K562 (cell line): ENCODE measurements around the gene CD93. TPM values are rescaled to one million over a fixed set of nuclear protein-coding genes. Genes with fewer than 3 reads are reported as not detected.

Experiments used
- CBFA2T3 ChIP-seq: fragments of 450-650 bp; IDR thresholded peaks from 2 replicates; pipeline ENCODE4 v1.6.1; 2017
- FOS ChIP-seq: IDR thresholded peaks from 3 replicates; pipeline ENCODE4 v1.6.1; 2011; ENCODE audit not compliant: insufficient read length; ENCODE audit errors: extremely low read depth
- GABPB1 ChIP-seq: sonication (generic); formaldehyde crosslinking; IDR thresholded peaks from 2 replicates; pipeline ENCODE4 v1.8.0; 2022; ENCODE audit warnings: mild to moderate bottlenecking, missing genetic modification reagents
- GTF2E2 ChIP-seq: fragments of 200-800 bp; sonication (Bioruptor generic); IDR thresholded peaks from 2 replicates; pipeline ENCODE4 v1.6.1; 2016; ENCODE audit warnings: missing genetic modification characterization, missing compliant biosample characterization
- HDAC1 ChIP-seq, 2 experiments: fragments of 450-650 bp; IDR thresholded peaks; 2 replicates each; pipeline ENCODE4 v1.6.1; 2016 to 2017; ENCODE audit warnings: inconsistent platforms in 1 of 2, mild to moderate bottlenecking in 1 of 2, moderate library complexity in 1 of 2
- JUNB ChIP-seq: fragments of 450-650 bp; formaldehyde crosslinking; conservative IDR thresholded peaks from 2 replicates; pipeline ENCODE4 v1.4.0; 2020; ENCODE audit warnings: mild to moderate bottlenecking
- NCOR1 ChIP-seq: fragments of 450-650 bp; IDR thresholded peaks from 2 replicates; pipeline ENCODE4 v1.6.1; 2016; ENCODE audit warnings: mild to moderate bottlenecking, moderate library complexity
- PHB ChIP-seq: fragments of 250-450 bp; sonication (Bioruptor Pico); IDR thresholded peaks from 2 replicates; pipeline ENCODE4 v1.5.0; 2021
- RAD21 ChIP-seq, 2 experiments: fragments of 250-450 bp in 1 of 2; fragments of 450-650 bp in 1 of 2; sonication (Bioruptor Pico) in 1 of 2; formaldehyde crosslinking in 1 of 2; IDR thresholded peaks in 1 of 2; conservative IDR thresholded peaks in 1 of 2; 2 replicates each; pipeline versions ENCODE4 v1.4.0 to v1.8.0; 2020 to 2022; ENCODE audit warnings: mild to moderate bottlenecking in 2 of 2, moderate library complexity in 1 of 2
- RUNX1 ChIP-seq: sonication (generic); IDR thresholded peaks from 2 replicates; pipeline ENCODE4 v1.6.1; 2016; ENCODE audit warnings: antibody characterized with exemption, low read depth
- SNIP1 ChIP-seq: fragments of 450-650 bp; IDR thresholded peaks from 2 replicates; pipeline ENCODE4 v1.7.1; 2017; ENCODE audit warnings: low read depth, mild to moderate bottlenecking
- THRAP3 ChIP-seq: fragments of 450-650 bp; IDR thresholded peaks from 2 replicates; pipeline ENCODE4 v1.6.1; 2016; ENCODE audit warnings: mild to moderate bottlenecking, inconsistent platforms, borderline replicate concordance
- ZNF121 ChIP-seq: sonication (generic); formaldehyde crosslinking; conservative IDR thresholded peaks from 2 replicates; pipeline ENCODE4 v1.8.0; 2022; ENCODE audit warnings: missing genetic modification reagents
- ZNF134 ChIP-seq: fragments of 250-450 bp; sonication (Bioruptor Pico); conservative IDR thresholded peaks from 2 replicates; pipeline ENCODE4 v1.4.0; 2020
- ZNF146 ChIP-seq: IDR thresholded peaks from one replicate; pipeline ENCODE4 v1.6.1; 2018; ENCODE audit warnings: missing compliant biosample characterization; ENCODE audit not compliant: unreplicated experiment
- ZNF695 ChIP-seq: fragments of 450-650 bp; formaldehyde crosslinking; IDR thresholded peaks from 2 replicates; pipeline ENCODE4 v1.4.0; 2020; ENCODE audit warnings: mild to moderate bottlenecking, moderate library complexity
- ZNF780A ChIP-seq: fragments of 250-450 bp; sonication (Bioruptor Pico); IDR thresholded peaks from 2 replicates; pipeline ENCODE4 v1.5.0; 2021; ENCODE audit warnings: mild to moderate bottlenecking
- ZNF830 ChIP-seq: fragments of 250-450 bp; sonication (Bioruptor Pico); IDR thresholded peaks from 2 replicates; pipeline ENCODE4 v1.5.0; 2021; ENCODE audit warnings: mild to moderate bottlenecking
- polyA plus RNA-seq, 8 experiments: library from polyadenylated mRNA; depleted of rRNA in 4 of 8; stranded (reverse) in 5 of 8; unstranded in 3 of 8; fragments of >200 nt; fragmentation: Nextera tagmentation in 2 of 8; fragmentation: Illumina TruSeq in 1 of 8; extraction: Ambion mirVana in 2 of 8; extraction: Trizol in 1 of 8; gene quantifications; 2 replicates each; pipeline versions ENCODE4 v1.2.1 to v1.2.3, GENCODE V29; 2011 to 2014; ENCODE audit warnings: inconsistent platforms in 1 of 8, missing spikeins in 1 of 8
- total RNA-seq, 7 experiments: library from RNA; depleted of rRNA in 6 of 7; stranded (reverse); fragments of >200 nt in 6 of 7; fragmentation: Illumina TruSeq in 2 of 7; extraction: Trizol in 2 of 7; gene quantifications; 2 replicates each; pipeline versions ENCODE4 v1.2.1 to v1.2.3, GENCODE V29; 2011 to 2021; ENCODE audit warnings: low replicate concordance in 1 of 7
- TF ChIP-seq, protein P1 (sequence below): fragments of 250-450 bp; sonication (Bioruptor Pico); IDR thresholded peaks from 2 replicates; pipeline ENCODE4 v1.4.0; 2020; ENCODE audit warnings: mild to moderate bottlenecking, moderate library complexity, borderline replicate concordance
- TF ChIP-seq, protein P2 (sequence below): IDR thresholded peaks from 3 replicates; pipeline ENCODE4 v1.6.1; 2011; ENCODE audit warnings: borderline replicate concordance, mild to moderate bottlenecking, moderate library complexity; ENCODE audit not compliant: insufficient read length; ENCODE audit errors: extremely low read depth
- TF ChIP-seq, protein P3 (sequence below): fragments of 450-650 bp; formaldehyde crosslinking; IDR thresholded peaks from 2 replicates; pipeline ENCODE4 v1.4.0; 2020; ENCODE audit warnings: mild to moderate bottlenecking, moderate library complexity
- TF ChIP-seq, protein P4 (sequence below): fragments of 450-650 bp; formaldehyde crosslinking; IDR thresholded peaks from 2 replicates; pipeline ENCODE4 v1.4.0; 2022; ENCODE audit warnings: mild to moderate bottlenecking, moderate library complexity

CD93 gene
- total and polyA plus RNA-seq, 9 of the 15 experiments (the other 6 are each of a cell fraction or from before 2014, with no cell fraction given) = 0.03 to 0.20 (median 0.05) TPM

DNA sequence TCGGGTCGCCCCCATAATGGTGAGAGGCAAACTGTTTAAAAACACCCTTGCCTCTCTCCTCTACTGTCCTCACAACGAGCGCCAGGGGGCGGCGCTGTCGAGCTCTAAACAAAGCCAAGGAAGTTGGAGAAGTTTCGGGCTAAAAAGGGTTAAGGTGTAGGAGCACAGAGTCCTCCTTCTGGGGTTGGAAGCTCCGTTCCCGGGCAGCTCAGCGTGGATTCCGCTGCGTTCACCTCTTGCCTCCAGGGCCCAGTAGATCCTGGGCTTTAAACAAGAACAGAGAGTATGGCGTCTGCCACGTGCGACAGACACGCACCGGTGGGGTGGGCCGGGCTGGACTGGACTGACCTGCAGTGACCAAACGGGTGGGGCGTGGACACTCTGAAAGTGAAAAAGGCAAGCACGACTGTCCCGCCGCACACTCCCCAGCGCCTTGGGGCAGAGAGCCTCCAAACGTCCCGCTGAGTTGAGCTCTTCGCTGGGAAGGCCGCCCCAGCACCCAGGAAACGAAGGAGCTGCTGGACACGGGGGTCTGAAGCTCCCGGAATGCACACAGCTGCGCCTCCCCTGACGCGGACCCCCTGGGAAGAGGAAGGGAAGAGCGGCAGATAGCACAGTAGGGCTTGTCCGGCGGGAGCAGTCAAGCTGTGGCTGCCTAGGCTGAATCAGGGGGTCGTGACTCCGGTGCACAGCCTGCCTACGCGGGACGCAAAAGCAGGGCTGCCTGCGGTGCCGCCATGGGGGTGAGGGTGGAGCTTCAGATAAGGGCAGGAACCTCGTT is 35.1 kb downstream of the CD93 start (continued):
- TF ChIP-seq RUNX1 (no peak), ZNF695 (no peak), HDAC1 (IDR thresholded peaks at IDR 0.05) (peak in 1 of 2 experiments; percentile 45; a peak in 1 of 4 replicates), GABPB1 (CRISPR knock-in tag) (peak; percentile 53; the same call in 1 of the 2 replicates), GTF2E2 (no peak), PHB (CRISPR knock-in tag) (no peak), THRAP3 (no peak), SNIP1 (no peak), ZNF830 (CRISPR knock-in tag) (no peak), ZNF780A (CRISPR knock-in tag) (no peak), JUNB (CRISPR knock-in tag) (no peak), ZNF146 (CRISPR knock-in tag) (no peak), CBFA2T3 (no peak), NCOR1 (no peak), ZNF134 (CRISPR knock-in tag) (no peak), ZNF121 (CRISPR knock-in tag) (no peak), RAD21 (CRISPR knock-in tag; conservative IDR thresholded peaks at IDR 0.05 in 1 of 2, IDR thresholded peaks at IDR 0.05 in 1 of 2) (peak; percentile 72 to 89), FOS (no peak)
- TF ChIP-seq, protein P1, sequence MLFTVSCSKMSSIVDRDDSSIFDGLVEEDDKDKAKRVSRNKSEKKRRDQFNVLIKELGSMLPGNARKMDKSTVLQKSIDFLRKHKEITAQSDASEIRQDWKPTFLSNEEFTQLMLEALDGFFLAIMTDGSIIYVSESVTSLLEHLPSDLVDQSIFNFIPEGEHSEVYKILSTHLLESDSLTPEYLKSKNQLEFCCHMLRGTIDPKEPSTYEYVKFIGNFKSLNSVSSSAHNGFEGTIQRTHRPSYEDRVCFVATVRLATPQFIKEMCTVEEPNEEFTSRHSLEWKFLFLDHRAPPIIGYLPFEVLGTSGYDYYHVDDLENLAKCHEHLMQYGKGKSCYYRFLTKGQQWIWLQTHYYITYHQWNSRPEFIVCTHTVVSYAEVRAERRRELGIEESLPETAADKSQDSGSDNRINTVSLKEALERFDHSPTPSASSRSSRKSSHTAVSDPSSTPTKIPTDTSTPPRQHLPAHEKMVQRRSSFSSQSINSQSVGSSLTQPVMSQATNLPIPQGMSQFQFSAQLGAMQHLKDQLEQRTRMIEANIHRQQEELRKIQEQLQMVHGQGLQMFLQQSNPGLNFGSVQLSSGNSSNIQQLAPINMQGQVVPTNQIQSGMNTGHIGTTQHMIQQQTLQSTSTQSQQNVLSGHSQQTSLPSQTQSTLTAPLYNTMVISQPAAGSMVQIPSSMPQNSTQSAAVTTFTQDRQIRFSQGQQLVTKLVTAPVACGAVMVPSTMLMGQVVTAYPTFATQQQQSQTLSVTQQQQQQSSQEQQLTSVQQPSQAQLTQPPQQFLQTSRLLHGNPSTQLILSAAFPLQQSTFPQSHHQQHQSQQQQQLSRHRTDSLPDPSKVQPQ = no peak
- TF ChIP-seq, protein P2, sequence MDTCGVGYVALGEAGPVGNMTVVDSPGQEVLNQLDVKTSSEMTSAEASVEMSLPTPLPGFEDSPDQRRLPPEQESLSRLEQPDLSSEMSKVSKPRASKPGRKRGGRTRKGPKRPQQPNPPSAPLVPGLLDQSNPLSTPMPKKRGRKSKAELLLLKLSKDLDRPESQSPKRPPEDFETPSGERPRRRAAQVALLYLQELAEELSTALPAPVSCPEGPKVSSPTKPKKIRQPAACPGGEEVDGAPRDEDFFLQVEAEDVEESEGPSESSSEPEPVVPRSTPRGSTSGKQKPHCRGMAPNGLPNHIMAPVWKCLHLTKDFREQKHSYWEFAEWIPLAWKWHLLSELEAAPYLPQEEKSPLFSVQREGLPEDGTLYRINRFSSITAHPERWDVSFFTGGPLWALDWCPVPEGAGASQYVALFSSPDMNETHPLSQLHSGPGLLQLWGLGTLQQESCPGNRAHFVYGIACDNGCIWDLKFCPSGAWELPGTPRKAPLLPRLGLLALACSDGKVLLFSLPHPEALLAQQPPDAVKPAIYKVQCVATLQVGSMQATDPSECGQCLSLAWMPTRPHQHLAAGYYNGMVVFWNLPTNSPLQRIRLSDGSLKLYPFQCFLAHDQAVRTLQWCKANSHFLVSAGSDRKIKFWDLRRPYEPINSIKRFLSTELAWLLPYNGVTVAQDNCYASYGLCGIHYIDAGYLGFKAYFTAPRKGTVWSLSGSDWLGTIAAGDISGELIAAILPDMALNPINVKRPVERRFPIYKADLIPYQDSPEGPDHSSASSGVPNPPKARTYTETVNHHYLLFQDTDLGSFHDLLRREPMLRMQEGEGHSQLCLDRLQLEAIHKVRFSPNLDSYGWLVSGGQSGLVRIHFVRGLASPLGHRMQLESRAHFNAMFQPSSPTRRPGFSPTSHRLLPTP = no peak
- TF ChIP-seq, protein P3, sequence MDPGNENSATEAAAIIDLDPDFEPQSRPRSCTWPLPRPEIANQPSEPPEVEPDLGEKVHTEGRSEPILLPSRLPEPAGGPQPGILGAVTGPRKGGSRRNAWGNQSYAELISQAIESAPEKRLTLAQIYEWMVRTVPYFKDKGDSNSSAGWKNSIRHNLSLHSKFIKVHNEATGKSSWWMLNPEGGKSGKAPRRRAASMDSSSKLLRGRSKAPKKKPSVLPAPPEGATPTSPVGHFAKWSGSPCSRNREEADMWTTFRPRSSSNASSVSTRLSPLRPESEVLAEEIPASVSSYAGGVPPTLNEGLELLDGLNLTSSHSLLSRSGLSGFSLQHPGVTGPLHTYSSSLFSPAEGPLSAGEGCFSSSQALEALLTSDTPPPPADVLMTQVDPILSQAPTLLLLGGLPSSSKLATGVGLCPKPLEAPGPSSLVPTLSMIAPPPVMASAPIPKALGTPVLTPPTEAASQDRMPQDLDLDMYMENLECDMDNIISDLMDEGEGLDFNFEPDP (CRISPR knock-in tag) = no peak
- TF ChIP-seq, protein P4, sequence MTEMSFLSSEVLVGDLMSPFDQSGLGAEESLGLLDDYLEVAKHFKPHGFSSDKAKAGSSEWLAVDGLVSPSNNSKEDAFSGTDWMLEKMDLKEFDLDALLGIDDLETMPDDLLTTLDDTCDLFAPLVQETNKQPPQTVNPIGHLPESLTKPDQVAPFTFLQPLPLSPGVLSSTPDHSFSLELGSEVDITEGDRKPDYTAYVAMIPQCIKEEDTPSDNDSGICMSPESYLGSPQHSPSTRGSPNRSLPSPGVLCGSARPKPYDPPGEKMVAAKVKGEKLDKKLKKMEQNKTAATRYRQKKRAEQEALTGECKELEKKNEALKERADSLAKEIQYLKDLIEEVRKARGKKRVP = no peak
